Hematopoietic multipotent progenitor cell treated with erythropoietin and hydrocortisone succinate and interleukin-3 and kit ligand, for 4 days (in vitro differentiated cells): ENCODE data around the gene TAS2R31.
A peak's percentile ranks its signal among the peaks of the same experiment; 100 is the strongest.

Experiments
- DNase-seq: peaks from one replicate; pipeline ENCODE4 v3.0.0-alpha.2; 2015

TAS2R31 gene

DNA sequence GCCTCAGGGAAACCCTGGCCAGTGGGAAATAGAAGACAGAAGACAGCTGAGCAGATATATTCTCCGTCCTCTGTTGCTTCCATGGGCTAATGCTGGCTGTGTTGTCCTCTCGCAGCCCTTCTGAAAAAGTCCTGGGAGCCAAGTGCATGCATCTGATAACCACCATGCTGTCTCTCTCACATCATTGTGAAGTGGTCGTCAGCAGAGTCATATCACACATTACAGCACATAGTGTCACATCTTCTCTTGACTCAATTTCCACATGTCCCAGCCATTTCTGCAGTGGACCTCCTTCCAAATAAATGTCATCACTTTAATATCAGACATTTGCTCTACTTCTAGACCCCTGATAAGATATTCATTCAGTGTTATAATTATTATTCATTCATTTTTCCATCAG lies 36.9 kb downstream of the TAS2R31 start:
- no peak for DNase-seq

DNA sequence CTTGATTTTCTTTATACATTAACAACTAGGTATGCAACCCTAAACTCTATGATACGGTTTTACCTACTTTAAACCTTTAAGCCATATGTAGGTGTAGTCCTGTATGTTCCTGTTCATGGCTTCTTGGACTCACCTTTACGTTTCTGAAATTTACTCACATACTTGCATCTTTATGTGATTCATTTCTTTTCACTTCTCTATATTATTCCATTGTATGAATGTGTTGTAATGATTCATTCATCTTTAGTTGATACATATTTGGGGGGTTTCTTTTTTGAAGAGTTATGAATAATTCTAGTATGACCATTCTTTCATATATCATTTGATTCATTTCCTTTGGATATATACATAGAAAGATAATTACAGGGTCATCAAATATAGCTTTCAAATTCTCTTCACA lies 42.1 kb downstream of the TAS2R31 start:
- no peak for DNase-seq

DNA sequence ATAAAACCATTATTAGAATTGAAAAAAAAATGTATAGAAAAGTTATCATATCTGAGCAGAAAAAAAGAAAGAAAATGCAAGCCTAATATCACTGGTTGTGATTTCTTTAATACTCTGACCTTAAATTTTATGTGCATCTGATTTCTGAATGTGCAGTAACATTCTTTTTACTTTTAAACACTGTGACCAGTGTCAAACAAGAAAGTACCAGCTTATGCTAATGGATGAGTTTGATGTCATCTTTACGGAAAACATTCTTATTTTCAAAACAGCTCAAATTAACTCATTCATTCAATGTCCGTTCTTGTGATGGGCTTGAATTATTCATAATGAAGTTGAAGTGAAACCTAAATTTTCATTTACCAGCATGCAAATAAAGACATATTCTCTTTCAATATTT lies 44.4 kb downstream of the TAS2R31 start, which contains the start of gene TAS2R50:
TSS of gene TAS2R50 (minus strand) at position 101 of the 400 bp plus-strand sequence. CDS start at position 49, 52 bp downstream.
- DNase-seq: no peak

DNA sequence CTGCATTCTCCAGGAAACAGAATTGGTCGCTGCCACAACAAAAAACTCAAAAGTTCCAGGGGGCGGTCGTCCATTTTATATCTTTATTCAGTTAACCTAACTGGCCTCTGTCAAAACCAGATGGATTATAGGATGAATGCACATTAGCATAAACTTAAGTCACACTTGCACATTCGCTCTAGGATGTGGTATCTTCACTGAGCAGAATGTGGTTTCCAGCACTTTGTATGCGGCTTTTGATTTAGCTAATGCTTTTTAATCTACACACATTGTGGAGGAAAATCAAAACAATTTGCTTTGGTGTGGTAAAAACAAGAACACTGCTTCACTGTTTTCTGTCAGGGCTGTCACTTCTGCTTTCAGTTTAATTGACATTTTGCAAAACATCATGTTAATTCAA lies 49.0 kb downstream of the TAS2R31 start:
- DNase-seq: peak; percentile 13
